HEK293 (cell line): Measurements from ENCODE around the gene LRRC57.

Source experiments
- CTCF ChIP-seq: fragments of 450-650 bp; formaldehyde crosslinking; IDR thresholded peaks from 2 replicates; pipeline ENCODE4 v1.5.1; 2016; ENCODE audit warnings: missing biosample characterization, missing genetic modification characterization
- ZFHX2 ChIP-seq: fragments of 450-650 bp; formaldehyde crosslinking; conservative IDR thresholded peaks from 2 replicates; pipeline ENCODE4 v1.5.1; 2016; ENCODE audit warnings: missing biosample characterization, missing genetic modification characterization
- ZNF157 ChIP-seq: fragments of 450-650 bp; formaldehyde crosslinking; IDR thresholded peaks from 2 replicates; pipeline ENCODE4 v1.5.1; 2016; ENCODE audit warnings: missing biosample characterization, missing genetic modification characterization
- ZNF24 ChIP-seq: fragments of 450-650 bp; formaldehyde crosslinking; IDR thresholded peaks from 2 replicates; pipeline ENCODE4 v1.5.1; 2016; ENCODE audit warnings: missing biosample characterization, missing genetic modification characterization
- ZNF280C ChIP-seq: fragments of 450-650 bp; formaldehyde crosslinking; IDR thresholded peaks from 2 replicates; pipeline ENCODE4 v1.5.1; 2016; ENCODE audit warnings: missing biosample characterization, missing genetic modification characterization
- TF ChIP-seq, protein P1 (sequence below): fragments of 450-650 bp; IDR thresholded peaks from 2 replicates; pipeline ENCODE4 v1.5.1; 2018; ENCODE audit warnings: missing biosample characterization, mild to moderate bottlenecking, missing genetic modification characterization
- TF ChIP-seq, protein P2 (sequence below): fragments of 450-650 bp; formaldehyde crosslinking; conservative IDR thresholded peaks from 2 replicates; pipeline ENCODE4 v1.5.1; 2016; ENCODE audit warnings: low read depth, missing biosample characterization, missing genetic modification characterization
- TF ChIP-seq, protein P3 (sequence below): IDR thresholded peaks from 2 replicates; pipeline ENCODE4 v1.6.1; 2011; ENCODE audit warnings: mild to moderate bottlenecking, low read depth, low read length, borderline replicate concordance

GRCh38 chr15:42533246-42533645 is 15.3 kb downstream of the LRRC57 start:
- no peak for TF ChIP-seq ZNF24 (tag by site-specific recombination)
- TF ChIP-seq, protein P1, sequence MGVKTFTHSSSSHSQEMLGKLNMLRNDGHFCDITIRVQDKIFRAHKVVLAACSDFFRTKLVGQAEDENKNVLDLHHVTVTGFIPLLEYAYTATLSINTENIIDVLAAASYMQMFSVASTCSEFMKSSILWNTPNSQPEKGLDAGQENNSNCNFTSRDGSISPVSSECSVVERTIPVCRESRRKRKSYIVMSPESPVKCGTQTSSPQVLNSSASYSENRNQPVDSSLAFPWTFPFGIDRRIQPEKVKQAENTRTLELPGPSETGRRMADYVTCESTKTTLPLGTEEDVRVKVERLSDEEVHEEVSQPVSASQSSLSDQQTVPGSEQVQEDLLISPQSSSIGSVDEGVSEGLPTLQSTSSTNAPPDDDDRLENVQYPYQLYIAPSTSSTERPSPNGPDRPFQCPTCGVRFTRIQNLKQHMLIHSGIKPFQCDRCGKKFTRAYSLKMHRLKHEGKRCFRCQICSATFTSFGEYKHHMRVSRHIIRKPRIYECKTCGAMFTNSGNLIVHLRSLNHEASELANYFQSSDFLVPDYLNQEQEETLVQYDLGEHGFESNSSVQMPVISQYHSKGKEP (tag by site-specific recombination), result no peak
- TF ChIP-seq CTCF, result no peak
- TF ChIP-seq, protein P2, sequence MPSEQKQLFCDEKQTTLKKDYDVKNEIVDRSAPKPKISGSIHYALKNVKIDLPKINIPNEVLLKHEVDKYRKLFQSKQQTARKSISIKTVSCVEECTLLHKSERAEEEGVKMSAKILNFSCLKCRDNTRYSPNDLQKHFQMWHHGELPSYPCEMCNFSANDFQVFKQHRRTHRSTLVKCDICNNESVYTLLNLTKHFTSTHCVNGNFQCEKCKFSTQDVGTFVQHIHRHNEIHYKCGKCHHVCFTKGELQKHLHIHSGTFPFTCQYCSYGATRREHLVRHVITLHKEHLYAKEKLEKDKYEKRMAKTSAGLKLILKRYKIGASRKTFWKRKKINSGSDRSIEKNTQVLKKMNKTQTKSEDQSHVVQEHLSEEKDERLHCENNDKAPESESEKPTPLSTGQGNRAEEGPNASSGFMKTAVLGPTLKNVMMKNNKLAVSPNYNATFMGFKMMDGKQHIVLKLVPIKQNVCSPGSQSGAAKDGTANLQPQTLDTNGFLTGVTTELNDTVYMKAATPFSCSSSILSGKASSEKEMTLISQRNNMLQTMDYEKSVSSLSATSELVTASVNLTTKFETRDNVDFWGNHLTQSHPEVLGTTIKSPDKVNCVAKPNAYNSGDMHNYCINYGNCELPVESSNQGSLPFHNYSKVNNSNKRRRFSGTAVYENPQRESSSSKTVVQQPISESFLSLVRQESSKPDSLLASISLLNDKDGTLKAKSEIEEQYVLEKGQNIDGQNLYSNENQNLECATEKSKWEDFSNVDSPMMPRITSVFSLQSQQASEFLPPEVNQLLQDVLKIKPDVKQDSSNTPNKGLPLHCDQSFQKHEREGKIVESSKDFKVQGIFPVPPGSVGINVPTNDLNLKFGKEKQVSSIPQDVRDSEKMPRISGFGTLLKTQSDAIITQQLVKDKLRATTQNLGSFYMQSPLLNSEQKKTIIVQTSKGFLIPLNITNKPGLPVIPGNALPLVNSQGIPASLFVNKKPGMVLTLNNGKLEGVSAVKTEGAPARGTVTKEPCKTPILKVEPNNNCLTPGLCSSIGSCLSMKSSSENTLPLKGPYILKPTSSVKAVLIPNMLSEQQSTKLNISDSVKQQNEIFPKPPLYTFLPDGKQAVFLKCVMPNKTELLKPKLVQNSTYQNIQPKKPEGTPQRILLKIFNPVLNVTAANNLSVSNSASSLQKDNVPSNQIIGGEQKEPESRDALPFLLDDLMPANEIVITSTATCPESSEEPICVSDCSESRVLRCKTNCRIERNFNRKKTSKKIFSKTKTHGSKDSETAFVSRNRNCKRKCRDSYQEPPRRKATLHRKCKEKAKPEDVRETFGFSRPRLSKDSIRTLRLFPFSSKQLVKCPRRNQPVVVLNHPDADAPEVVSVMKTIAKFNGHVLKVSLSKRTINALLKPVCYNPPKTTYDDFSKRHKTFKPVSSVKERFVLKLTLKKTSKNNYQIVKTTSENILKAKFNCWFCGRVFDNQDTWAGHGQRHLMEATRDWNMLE (tag by site-specific recombination), result no peak
- TF ChIP-seq ZNF280C (tag by site-specific recombination), result no peak
- no peak for TF ChIP-seq ZNF157 (tag by site-specific recombination)
- no peak for TF ChIP-seq ZFHX2 (tag by site-specific recombination)
- TF ChIP-seq, protein P3, sequence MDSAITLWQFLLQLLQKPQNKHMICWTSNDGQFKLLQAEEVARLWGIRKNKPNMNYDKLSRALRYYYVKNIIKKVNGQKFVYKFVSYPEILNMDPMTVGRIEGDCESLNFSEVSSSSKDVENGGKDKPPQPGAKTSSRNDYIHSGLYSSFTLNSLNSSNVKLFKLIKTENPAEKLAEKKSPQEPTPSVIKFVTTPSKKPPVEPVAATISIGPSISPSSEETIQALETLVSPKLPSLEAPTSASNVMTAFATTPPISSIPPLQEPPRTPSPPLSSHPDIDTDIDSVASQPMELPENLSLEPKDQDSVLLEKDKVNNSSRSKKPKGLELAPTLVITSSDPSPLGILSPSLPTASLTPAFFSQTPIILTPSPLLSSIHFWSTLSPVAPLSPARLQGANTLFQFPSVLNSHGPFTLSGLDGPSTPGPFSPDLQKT, result no peak
